Endothelial cell of umbilical vein (primary cell): Measurements from ENCODE around the gene NCS1. TPM values are rescaled to one million over a fixed set of nuclear protein-coding genes. Genes with fewer than 3 reads are reported as not detected.

Experiments used
- BruUV-seq: library from RNA; stranded (reverse); fragments of 400-500 nt; replicated peaks from 2 replicates; lab custom pipeline; 2021; lab: Mats Ljungman, UMichigan
- CTCF ChIA-PET: fragments of 300-600, 350-600 bp; sonication (Branson Sonifier 250); formaldehyde crosslinking; loops from one replicate; lab custom pipeline; 2021; ENCODE audit warnings: antibody characterized with exemption, inconsistent platforms; lab: Charles Lee
- POLR2A ChIA-PET: fragments of 300-600, 350-600 bp; sonication (Branson Sonifier 250); formaldehyde crosslinking; loops from one replicate; lab custom pipeline; 2021; ENCODE audit warnings: antibody characterized with exemption, inconsistent platforms; lab: Charles Lee
- DNase-seq: peaks from one replicate; pipeline ENCODE4 v3.0.0-alpha.2; 2011; ENCODE audit warnings: low read depth, low spot score
- FAIRE-seq: peaks from 2 replicates; lab custom pipeline; 2011; peaks lifted over from hg19 to GRCh38; lab: Jason Lieb, UNC
- H2AFZ ChIP-seq: 2 replicates; pipeline ENCODE4 v1.6.0; 2012; ENCODE audit warnings: low read depth, low read length, control low read depth, inconsistent platforms
- H3K27ac ChIP-seq: 2 replicates; pipeline ENCODE4 v1.5.1; 2011; ENCODE audit warnings: low read depth, mild to moderate bottlenecking, control low read depth, low read length, moderate library complexity; ENCODE audit not compliant: insufficient read depth
- H3K27me3 ChIP-seq, 2 experiments: 2 replicates each; pipeline versions ENCODE4 v1.6.0 to v1.6.1; 2011; ENCODE audit warnings: low read length in 2 of 2, mixed read lengths in 1 of 2; ENCODE audit not compliant: control insufficient read depth in 2 of 2, insufficient read depth in 2 of 2
- H3K36me3 ChIP-seq, 2 experiments: 2 replicates in 1 of 2; 3 replicates in 1 of 2; pipeline ENCODE4 v1.5.1; 2011; ENCODE audit warnings: low read length in 2 of 2, mild to moderate bottlenecking in 1 of 2, moderate library complexity in 1 of 2; ENCODE audit not compliant: control insufficient read depth in 2 of 2, insufficient read depth in 2 of 2; ENCODE audit errors: extremely low read depth in 1 of 2
- H3K4me1 ChIP-seq: 3 replicates; pipeline ENCODE4 v1.5.1; 2011; ENCODE audit warnings: mild to moderate bottlenecking, low read length; ENCODE audit not compliant: control insufficient read depth, insufficient read depth; ENCODE audit errors: extremely low read depth
- H3K4me2 ChIP-seq: 2 replicates; pipeline ENCODE4 v1.6.1; 2011; ENCODE audit warnings: low read length, control low read depth, mixed read lengths; ENCODE audit not compliant: insufficient read depth
- H3K4me3 ChIP-seq, 3 experiments: fragments of 200-600 bp in 1 of 3; sonication (generic), shearing (Covaris generic) in 1 of 3; replicated peaks in 1 of 3; 2 replicates each; pipeline ENCODE4 v1.5.1; 2011 to 2016; ENCODE audit warnings: control low read depth in 3 of 3, low read length in 3 of 3, mild to moderate bottlenecking in 2 of 3, inconsistent platforms in 1 of 3, low read depth in 1 of 3, moderate library complexity in 1 of 3; ENCODE audit not compliant: insufficient read depth in 1 of 3
- H3K79me2 ChIP-seq: 2 replicates; pipeline ENCODE4 v1.6.0; 2012; ENCODE audit warnings: low read length, inconsistent platforms; ENCODE audit not compliant: control insufficient read depth, insufficient read depth
- H3K9ac ChIP-seq: replicated peaks from 2 replicates; pipeline ENCODE3; 2011; ENCODE audit warnings: low read length, control low read depth; ENCODE audit not compliant: insufficient read depth; ENCODE audit errors: extremely low read depth
- H3K9me1 ChIP-seq: replicated peaks from 3 replicates; pipeline ENCODE4 v1.6.0; 2011; ENCODE audit warnings: mild to moderate bottlenecking, low read length; ENCODE audit not compliant: control insufficient read depth, insufficient read depth; ENCODE audit errors: extremely low read depth
- H3K9me3 ChIP-seq: replicated peaks from 2 replicates; pipeline ENCODE4 v1.5.1; 2012; ENCODE audit warnings: low read length, inconsistent platforms; ENCODE audit not compliant: control insufficient read depth, insufficient read depth
- H4K20me1 ChIP-seq: replicated peaks from 2 replicates; pipeline ENCODE3; 2011; ENCODE audit warnings: mild to moderate bottlenecking, low read length; ENCODE audit not compliant: control insufficient read depth, insufficient read depth; ENCODE audit errors: extremely low read depth
- EZH2 ChIP-seq: IDR thresholded peaks from 2 replicates; pipeline ENCODE4 v1.6.1; 2012; ENCODE audit warnings: borderline replicate concordance, low read depth, mild to moderate bottlenecking, moderate library complexity, low read length, inconsistent platforms; ENCODE audit not compliant: severe bottlenecking
- FOS ChIP-seq: IDR thresholded peaks from 2 replicates; pipeline ENCODE4 v1.6.1; 2011; ENCODE audit warnings: mild to moderate bottlenecking, low read length, moderate library complexity, borderline replicate concordance; ENCODE audit not compliant: insufficient read depth
- GATA2 ChIP-seq: IDR thresholded peaks from 2 replicates; pipeline ENCODE4 v1.7.0; 2011; ENCODE audit warnings: low read depth, mild to moderate bottlenecking, moderate library complexity, mixed read lengths, low read length; ENCODE audit not compliant: insufficient read length, insufficient read depth
- JUN ChIP-seq: IDR thresholded peaks from 2 replicates; pipeline ENCODE4 v1.6.1; 2011; ENCODE audit warnings: borderline replicate concordance, low read depth; ENCODE audit not compliant: insufficient read length, insufficient read depth
- MYC ChIP-seq: IDR thresholded peaks from one replicate; pipeline ENCODE4 v1.6.1; 2011; ENCODE audit warnings: mild to moderate bottlenecking, low read depth, low read length
- POLR2A ChIP-seq: IDR thresholded peaks from 2 replicates; pipeline ENCODE4 v1.6.1; 2012; ENCODE audit warnings: low read depth, mild to moderate bottlenecking, control low read depth, low read length
- POLR2AphosphoS5 ChIP-seq: IDR thresholded peaks from 2 replicates; pipeline ENCODE4 v1.6.1; 2012; ENCODE audit warnings: low read depth, mild to moderate bottlenecking, control low read depth, low read length, moderate library complexity; ENCODE audit not compliant: insufficient read depth
- dilution Hi-C: fragments of 300-500 bp; cut with MboI; formaldehyde crosslinking; loops from one replicate; pipeline ENCODE4 v1.15.0; 2019; ENCODE audit warnings: low sequenced_read_pairs; ENCODE audit not compliant: extremely low pct_ligation_motif_present
- intact Hi-C: fragments of 100-400 bp; cut with micrococcal nuclease; formaldehyde crosslinking; loops from one replicate; pipeline ENCODE4 v1.10.0; 2022
- polyA plus RNA-seq, 4 experiments: library from polyadenylated mRNA; depleted of rRNA in 3 of 4; stranded (reverse) in 3 of 4; unstranded in 1 of 4; fragments of >200 nt; gene quantifications; 2 replicates each; pipeline versions ENCODE4 v1.2.1 to v1.2.3, GENCODE V29; 2011 to 2012; ENCODE audit warnings: missing spikeins in 1 of 4
- total RNA-seq: library from RNA; stranded (reverse); gene quantifications from 2 replicates; pipeline ENCODE4 v1.2.3, GENCODE V29; 2021
- TF ChIP-seq, protein P1 (sequence below), 2 donors: IDR thresholded peaks; 1 replicate in 1 of 2; 2 replicates in 1 of 2; pipeline ENCODE4 v1.5.1; 2011; ENCODE audit warnings: low read length in 2 of 2, mild to moderate bottlenecking in 2 of 2, moderate library complexity in 2 of 2, control low read depth in 1 of 2, inconsistent platforms in 1 of 2, low read depth in 1 of 2; ENCODE audit not compliant: insufficient read depth in 1 of 2; ENCODE audit errors: extremely low read depth in 1 of 2
- TF ChIP-seq, protein P2 (sequence below): IDR thresholded peaks from 2 replicates; pipeline ENCODE4 v1.6.1; 2011; ENCODE audit not compliant: insufficient read depth, insufficient read length

NCS1 gene
- total and polyA plus RNA-seq, 2 donors (not counting 3 experiments of a cell fraction or from before 2014, with no cell fraction given), result 53.6 to 77.4 TPM

DNA sequence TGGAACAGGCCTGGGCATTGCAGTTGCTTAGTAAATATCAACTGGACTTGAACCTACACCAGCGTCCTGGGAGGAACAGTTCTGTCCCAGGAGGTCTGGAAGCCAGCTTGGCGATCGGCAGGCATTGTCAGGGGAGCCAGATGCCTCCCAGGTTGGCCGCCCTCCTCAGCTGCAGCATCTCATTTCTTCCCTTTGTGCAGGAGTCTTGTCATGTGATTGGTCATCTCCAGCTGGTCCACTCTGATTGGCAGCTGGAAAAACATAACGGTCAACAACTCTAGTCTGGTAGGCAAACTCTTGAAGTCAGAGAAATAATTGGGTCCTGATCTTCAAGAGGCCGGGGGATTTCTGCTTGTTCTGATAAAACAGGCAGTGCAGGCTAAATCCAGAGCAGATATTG lies 29.6 kb upstream of the NCS1 start:
- intact Hi-C loops (no loop called here), dilution Hi-C loops (no loop called here)
- Histone ChIP-seq H3K79me2 (no peaks in the 10 kb centered on the region), H3K4me2 (no peak overlapping the region), H3K36me3 (no peaks in the 10 kb centered on the region), H2AFZ (no peak overlapping the region), H4K20me1 (no peaks in the 10 kb centered on the region), H3K27me3 (peaks cover 4 to 9% of the 10 kb centered on the region in 2 experiments), H3K9me1 (no peaks in the 10 kb centered on the region), H3K9ac (no peak overlapping the region), H3K27ac (no peak overlapping the region), H3K4me3 (no peak overlapping the region), H3K9me3 (no peaks in the 10 kb centered on the region), H3K4me1 (peaks cover 14% of the 10 kb centered on the region)
- ChIA-PET POLR2A (no interaction called here), CTCF (interaction anchor here (1.0 kb wide), 1 partner anchor 14 kb away, joined by 3 read pairs; no protein-coding TSS in a partner anchor)
- FAIRE-seq, result no peak
- no peak for TF ChIP-seq GATA2
- no peak for TF ChIP-seq MYC
- TF ChIP-seq, protein P1, sequence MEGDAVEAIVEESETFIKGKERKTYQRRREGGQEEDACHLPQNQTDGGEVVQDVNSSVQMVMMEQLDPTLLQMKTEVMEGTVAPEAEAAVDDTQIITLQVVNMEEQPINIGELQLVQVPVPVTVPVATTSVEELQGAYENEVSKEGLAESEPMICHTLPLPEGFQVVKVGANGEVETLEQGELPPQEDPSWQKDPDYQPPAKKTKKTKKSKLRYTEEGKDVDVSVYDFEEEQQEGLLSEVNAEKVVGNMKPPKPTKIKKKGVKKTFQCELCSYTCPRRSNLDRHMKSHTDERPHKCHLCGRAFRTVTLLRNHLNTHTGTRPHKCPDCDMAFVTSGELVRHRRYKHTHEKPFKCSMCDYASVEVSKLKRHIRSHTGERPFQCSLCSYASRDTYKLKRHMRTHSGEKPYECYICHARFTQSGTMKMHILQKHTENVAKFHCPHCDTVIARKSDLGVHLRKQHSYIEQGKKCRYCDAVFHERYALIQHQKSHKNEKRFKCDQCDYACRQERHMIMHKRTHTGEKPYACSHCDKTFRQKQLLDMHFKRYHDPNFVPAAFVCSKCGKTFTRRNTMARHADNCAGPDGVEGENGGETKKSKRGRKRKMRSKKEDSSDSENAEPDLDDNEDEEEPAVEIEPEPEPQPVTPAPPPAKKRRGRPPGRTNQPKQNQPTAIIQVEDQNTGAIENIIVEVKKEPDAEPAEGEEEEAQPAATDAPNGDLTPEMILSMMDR (IDR thresholded peaks at IDR 0.05; ENCODE audit: extremely low read depth in 1 of 2, insufficient read depth in 1 of 2, low read depth in 1 of 2, low read length in 2 of 2), result no peak
- TF ChIP-seq JUN, result no peak
- TF ChIP-seq POLR2AphosphoS5, result no peak
- TF ChIP-seq POLR2A, result no peak
- TF ChIP-seq EZH2, result no peak
- TF ChIP-seq, protein P2, sequence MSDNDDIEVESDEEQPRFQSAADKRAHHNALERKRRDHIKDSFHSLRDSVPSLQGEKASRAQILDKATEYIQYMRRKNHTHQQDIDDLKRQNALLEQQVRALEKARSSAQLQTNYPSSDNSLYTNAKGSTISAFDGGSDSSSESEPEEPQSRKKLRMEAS, result no peak
- no peak for TF ChIP-seq FOS
- no peak for DNase-seq
- BruUV-seq, result no TSS peak
